ENCODE results near the gene NDUFV3.

Gene NDUFV3

DNA sequence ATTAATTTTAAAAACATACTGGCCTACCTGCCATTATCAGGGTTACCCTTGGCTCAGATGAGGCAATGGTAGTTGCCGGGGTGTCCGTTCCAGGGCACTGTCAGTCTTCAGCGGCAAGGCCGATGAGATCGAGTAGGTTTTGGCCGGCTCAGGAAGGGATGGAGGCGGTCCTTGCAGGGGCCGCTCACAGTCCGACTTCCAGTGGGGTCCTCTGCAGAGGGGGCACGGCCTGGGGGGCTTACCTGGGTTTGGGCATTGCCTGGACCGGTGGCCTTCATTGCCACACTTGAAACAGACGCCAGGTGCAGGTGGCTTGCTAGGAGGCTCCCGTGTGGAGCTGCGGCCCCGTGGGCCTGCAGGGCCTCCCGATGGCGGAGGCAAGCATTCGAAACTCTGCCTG is 29.8 kb downstream of the NDUFV3 start:
- no peaks in the 10 kb centered on the region for H3K36me3 ChIP-seq (ENCODE audit: insufficient read depth, low read length)
- DNase-seq (no peak), ATAC-seq (ENCODE audit: insufficient read depth, low read depth) (no peak)
- no peak overlapping the region for H3K9ac ChIP-seq (ENCODE audit: low read depth, low read length)
- no peak overlapping the region for H3K27ac ChIP-seq (ENCODE audit: low read length)
- no peaks in the 10 kb centered on the region for H3K27me3 ChIP-seq (ENCODE audit: insufficient read depth, low read length, poor library complexity)
- no peaks in the 10 kb centered on the region for H3K9me3 ChIP-seq (ENCODE audit: insufficient read depth, low read length, severe bottlenecking)
- peaks cover 2% of the 10 kb centered on the region; the same call in 1 of the 2 replicates for H3K79me2 ChIP-seq (ENCODE audit: insufficient read depth, low read length)
- H3K4me1 ChIP-seq (ENCODE audit: insufficient read depth, low read length): peaks cover 28% of the 10 kb centered on the region
- H2AFZ ChIP-seq (ENCODE audit: low read depth, low read length): no peak overlapping the region
- H3K4me3 ChIP-seq (ENCODE audit: low read depth in 1 of 2, low read length in 2 of 2): no peak overlapping the region
- no peak overlapping the region for H3K4me2 ChIP-seq (ENCODE audit: insufficient read depth, low read length)
- no peaks in the 10 kb centered on the region for H4K20me1 ChIP-seq (ENCODE audit: insufficient read depth, low read length)
- TF ChIP-seq, protein P1, sequence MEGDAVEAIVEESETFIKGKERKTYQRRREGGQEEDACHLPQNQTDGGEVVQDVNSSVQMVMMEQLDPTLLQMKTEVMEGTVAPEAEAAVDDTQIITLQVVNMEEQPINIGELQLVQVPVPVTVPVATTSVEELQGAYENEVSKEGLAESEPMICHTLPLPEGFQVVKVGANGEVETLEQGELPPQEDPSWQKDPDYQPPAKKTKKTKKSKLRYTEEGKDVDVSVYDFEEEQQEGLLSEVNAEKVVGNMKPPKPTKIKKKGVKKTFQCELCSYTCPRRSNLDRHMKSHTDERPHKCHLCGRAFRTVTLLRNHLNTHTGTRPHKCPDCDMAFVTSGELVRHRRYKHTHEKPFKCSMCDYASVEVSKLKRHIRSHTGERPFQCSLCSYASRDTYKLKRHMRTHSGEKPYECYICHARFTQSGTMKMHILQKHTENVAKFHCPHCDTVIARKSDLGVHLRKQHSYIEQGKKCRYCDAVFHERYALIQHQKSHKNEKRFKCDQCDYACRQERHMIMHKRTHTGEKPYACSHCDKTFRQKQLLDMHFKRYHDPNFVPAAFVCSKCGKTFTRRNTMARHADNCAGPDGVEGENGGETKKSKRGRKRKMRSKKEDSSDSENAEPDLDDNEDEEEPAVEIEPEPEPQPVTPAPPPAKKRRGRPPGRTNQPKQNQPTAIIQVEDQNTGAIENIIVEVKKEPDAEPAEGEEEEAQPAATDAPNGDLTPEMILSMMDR (IDR thresholded peaks at IDR 0.05; ENCODE audit: borderline replicate concordance, extremely low read depth, low read length, poor library complexity, severe bottlenecking): no peak
- no peak for TF ChIP-seq EZH2 (IDR thresholded peaks at IDR 0.05; ENCODE audit: borderline replicate concordance, low read depth, low read length, severe bottlenecking)

DNA sequence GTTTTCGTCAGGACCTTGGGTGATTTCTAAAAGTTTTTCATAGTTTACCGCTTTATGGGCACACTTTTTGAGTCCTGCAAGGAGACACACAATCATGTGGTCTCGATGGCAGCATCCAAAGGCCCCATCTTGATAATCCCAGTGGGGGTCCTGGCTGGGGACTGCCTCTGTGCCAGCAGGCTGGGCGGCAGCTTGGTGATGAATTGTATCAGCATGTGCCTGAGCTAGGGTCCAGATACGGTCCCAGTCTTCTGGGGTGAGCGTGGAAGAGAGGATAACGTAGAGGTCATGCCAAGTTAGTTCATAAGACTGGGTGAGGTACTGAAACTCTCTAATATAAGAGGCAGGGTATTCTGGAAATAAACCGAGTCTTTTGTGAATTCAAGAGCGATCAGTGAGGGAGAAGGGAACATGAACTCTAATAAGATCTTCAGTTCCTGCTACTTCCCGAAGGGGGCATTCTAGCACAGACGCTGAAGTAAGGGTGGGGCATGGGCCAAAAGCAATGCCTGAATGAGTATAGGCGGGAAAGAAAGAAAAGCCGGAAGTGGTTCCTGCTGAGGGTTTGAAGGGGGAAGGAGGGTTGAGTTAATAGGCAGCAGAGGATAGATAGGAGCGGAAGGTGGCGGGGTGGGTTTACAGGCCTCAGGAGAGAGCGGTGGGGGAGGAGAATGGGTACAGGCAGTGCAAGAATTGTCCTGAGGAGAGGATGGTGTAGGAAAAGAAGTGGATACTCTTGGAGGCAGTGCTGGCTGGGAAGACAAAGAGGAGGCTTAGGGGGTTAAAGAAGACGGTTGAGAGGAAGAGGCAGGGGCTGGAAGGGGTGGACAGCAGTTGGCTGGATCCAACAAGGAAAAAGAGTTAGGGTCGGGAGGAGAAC is 30.7 kb downstream of the NDUFV3 start:
- Histone ChIP-seq H3K27ac (ENCODE audit: low read length) (peak overlapping the region; percentile 88), H4K20me1 (ENCODE audit: insufficient read depth, low read length) (no peaks in the 10 kb centered on the region), H2AFZ (ENCODE audit: low read depth, low read length) (peak overlapping the region; percentile 72), H3K79me2 (ENCODE audit: insufficient read depth, low read length) (peaks cover 2% of the 10 kb centered on the region; the same call in 1 of the 2 replicates), H3K27me3 (ENCODE audit: insufficient read depth, low read length, poor library complexity) (no peaks in the 10 kb centered on the region), H3K4me3 (ENCODE audit: low read depth in 1 of 2, low read length in 2 of 2) (peak overlapping the region in 1 of 2 experiments; percentile 47; a peak in 2 of 4 replicates), H3K4me1 (ENCODE audit: insufficient read depth, low read length) (peaks cover 28% of the 10 kb centered on the region), H3K9me3 (ENCODE audit: insufficient read depth, low read length, severe bottlenecking) (no peaks in the 10 kb centered on the region), H3K36me3 (ENCODE audit: insufficient read depth, low read length) (no peaks in the 10 kb centered on the region), H3K9ac (ENCODE audit: low read depth, low read length) (peak overlapping the region; percentile 44), H3K4me2 (ENCODE audit: insufficient read depth, low read length) (peak overlapping the region; percentile 58)
- DNase-seq (peak; percentile 94), ATAC-seq (ENCODE audit: insufficient read depth, low read depth) (peak; percentile 98)
- TF ChIP-seq, protein P1 (IDR thresholded peaks at IDR 0.05; ENCODE audit: borderline replicate concordance, extremely low read depth, low read length, poor library complexity, severe bottlenecking): peak; percentile 92
- TF ChIP-seq EZH2 (IDR thresholded peaks at IDR 0.05; ENCODE audit: borderline replicate concordance, low read depth, low read length, severe bottlenecking): no peak

DNA sequence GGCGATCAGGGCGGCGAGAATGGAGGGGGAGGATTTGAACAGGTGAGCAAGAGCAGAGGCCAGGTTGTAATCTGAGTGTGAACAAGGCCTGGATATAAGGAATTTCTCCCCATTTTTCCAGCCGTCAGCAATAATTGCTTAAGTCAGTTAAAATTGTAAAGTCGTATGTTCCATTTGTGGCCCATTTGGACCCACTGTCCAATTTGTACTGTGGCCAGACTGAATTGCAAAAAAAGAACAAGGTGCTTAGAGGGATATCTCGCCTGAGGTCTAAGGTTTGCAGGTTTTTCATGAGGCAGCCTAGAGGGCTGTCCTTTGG is 31.3 kb downstream of the NDUFV3 start:
- H3K27ac ChIP-seq (ENCODE audit: low read length): peak overlapping the region; percentile 88
- H2AFZ ChIP-seq (ENCODE audit: low read depth, low read length): peak overlapping the region; percentile 72
- no peaks in the 10 kb centered on the region for H3K9me3 ChIP-seq (ENCODE audit: insufficient read depth, low read length, severe bottlenecking)
- peaks cover 28% of the 10 kb centered on the region for H3K4me1 ChIP-seq (ENCODE audit: insufficient read depth, low read length)
- peak overlapping the region; percentile 44 for H3K9ac ChIP-seq (ENCODE audit: low read depth, low read length)
- H3K4me2 ChIP-seq (ENCODE audit: insufficient read depth, low read length): peak overlapping the region; percentile 58
- H3K79me2 ChIP-seq (ENCODE audit: insufficient read depth, low read length): peaks cover 2% of the 10 kb centered on the region; the same call in 1 of the 2 replicates
- TF ChIP-seq, protein P1 (IDR thresholded peaks at IDR 0.05; ENCODE audit: borderline replicate concordance, extremely low read depth, low read length, poor library complexity, severe bottlenecking): no peak
- no peak for TF ChIP-seq EZH2 (IDR thresholded peaks at IDR 0.05; ENCODE audit: borderline replicate concordance, low read depth, low read length, severe bottlenecking)
- H4K20me1 ChIP-seq (ENCODE audit: insufficient read depth, low read length): no peaks in the 10 kb centered on the region
- peak overlapping the region in 1 of 2 experiments; percentile 47; a peak in 2 of 4 replicates for H3K4me3 ChIP-seq (ENCODE audit: low read depth in 1 of 2, low read length in 2 of 2)
- no peaks in the 10 kb centered on the region for H3K27me3 ChIP-seq (ENCODE audit: insufficient read depth, low read length, poor library complexity)
- no peak for DNase-seq
- ATAC-seq (ENCODE audit: insufficient read depth, low read depth): no peak
- no peaks in the 10 kb centered on the region for H3K36me3 ChIP-seq (ENCODE audit: insufficient read depth, low read length)
